Measurements from ENCODE around the gene PSMD12.

DNA sequence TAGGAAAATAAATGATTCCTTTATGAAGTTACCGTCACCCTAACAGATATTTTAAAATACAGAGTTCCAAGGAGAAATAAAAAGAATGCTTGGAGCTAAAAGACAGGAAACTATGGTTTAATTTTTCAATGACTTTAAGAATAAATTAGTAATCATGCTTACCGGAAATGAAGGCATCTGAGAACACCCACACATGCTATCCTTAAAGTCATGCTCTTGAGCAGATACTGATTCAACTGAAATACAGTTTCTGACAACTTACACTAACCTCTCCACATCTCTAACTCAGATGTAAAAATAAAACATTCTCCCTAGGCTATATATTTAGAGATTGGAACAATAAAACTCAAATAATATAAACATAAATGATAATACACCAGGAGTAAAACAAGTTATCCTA, 7.8 kb downstream of the PSMD12 start:
- TF ChIP-seq, protein P1, sequence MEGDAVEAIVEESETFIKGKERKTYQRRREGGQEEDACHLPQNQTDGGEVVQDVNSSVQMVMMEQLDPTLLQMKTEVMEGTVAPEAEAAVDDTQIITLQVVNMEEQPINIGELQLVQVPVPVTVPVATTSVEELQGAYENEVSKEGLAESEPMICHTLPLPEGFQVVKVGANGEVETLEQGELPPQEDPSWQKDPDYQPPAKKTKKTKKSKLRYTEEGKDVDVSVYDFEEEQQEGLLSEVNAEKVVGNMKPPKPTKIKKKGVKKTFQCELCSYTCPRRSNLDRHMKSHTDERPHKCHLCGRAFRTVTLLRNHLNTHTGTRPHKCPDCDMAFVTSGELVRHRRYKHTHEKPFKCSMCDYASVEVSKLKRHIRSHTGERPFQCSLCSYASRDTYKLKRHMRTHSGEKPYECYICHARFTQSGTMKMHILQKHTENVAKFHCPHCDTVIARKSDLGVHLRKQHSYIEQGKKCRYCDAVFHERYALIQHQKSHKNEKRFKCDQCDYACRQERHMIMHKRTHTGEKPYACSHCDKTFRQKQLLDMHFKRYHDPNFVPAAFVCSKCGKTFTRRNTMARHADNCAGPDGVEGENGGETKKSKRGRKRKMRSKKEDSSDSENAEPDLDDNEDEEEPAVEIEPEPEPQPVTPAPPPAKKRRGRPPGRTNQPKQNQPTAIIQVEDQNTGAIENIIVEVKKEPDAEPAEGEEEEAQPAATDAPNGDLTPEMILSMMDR (IDR thresholded peaks at IDR 0.05) = no peak
- TF ChIP-seq ZFX (IDR thresholded peaks at IDR 0.05; ENCODE audit: borderline replicate concordance) = no peak

Measured in 22Rv1 (cell line).